Superior temporal gyrus (tissue), 1 donor: ENCODE data around the gene GGTA1.
A peak's percentile ranks its signal among the peaks of the same experiment; 100 is the strongest.
"Not testable (repeated sequence)": the region's sequence is repeated elsewhere in the genome, so short reads cannot be mapped to it uniquely, and the experiment has no call there.

ENCODE experiments used
- DNase-seq: peaks from one replicate; pipeline ENCODE4 v3.0.0-alpha.2; 2016; ENCODE audit errors: extremely low spot score

The GGTA1 gene

GRCh38 chr9:121499427-121500164 is at the start of gene GGTA1:
Gene GGTA1 (minus strand): TSS chr9:121499844. CDS start chr9:121467922, 31,922 bp downstream.
- no peak for DNase-seq

- no peak for DNase-seq
Observed at GRCh38 chr9:121548666-121549065, 49.0 kb upstream of the GGTA1 start.

GRCh38 chr9:121545875-121546423 is 46.3 kb upstream of the GGTA1 start:
- peak; percentile 91 for DNase-seq

GRCh38 chr9:121545150-121545874 is 45.7 kb upstream of the GGTA1 start:
- no peak for DNase-seq

- DNase-seq: no peak
Observed at GRCh38 chr9:121542025-121542424, 42.4 kb upstream of the GGTA1 start.

- DNase-seq: no peak
Observed at GRCh38 chr9:121541256-121541655, 41.6 kb upstream of the GGTA1 start.

- DNase-seq: no peak
Observed at GRCh38 chr9:121538221-121538620, 38.6 kb upstream of the GGTA1 start.

- peak; percentile 44 for DNase-seq
Observed at GRCh38 chr9:121537283-121537682, 37.6 kb upstream of the GGTA1 start.

GRCh38 chr9:121532881-121533280 is 33.2 kb upstream of the GGTA1 start:
- no peak for DNase-seq

GRCh38 chr9:121529237-121529987 is 29.8 kb upstream of the GGTA1 start:
- DNase-seq: peak; percentile 53

GRCh38 chr9:121528642-121529041 is 29.0 kb upstream of the GGTA1 start:
- DNase-seq: no peak

- DNase-seq: no peak
Observed at GRCh38 chr9:121527371-121527770, 27.7 kb upstream of the GGTA1 start.

- not testable (repeated sequence) for DNase-seq
Observed at GRCh38 chr9:121519688-121520087, 20.0 kb upstream of the GGTA1 start.

- DNase-seq: no peak
Observed at GRCh38 chr9:121518634-121519033, 19.0 kb upstream of the GGTA1 start.

- DNase-seq: not testable (repeated sequence)
Observed at GRCh38 chr9:121513166-121513565, 13.5 kb upstream of the GGTA1 start.

GRCh38 chr9:121510766-121511550 is 11.3 kb upstream of the GGTA1 start:
- no peak for DNase-seq

- DNase-seq: no peak
Observed at GRCh38 chr9:121509180-121509579, 9.5 kb upstream of the GGTA1 start.

GRCh38 chr9:121508415-121508814 is 8.8 kb upstream of the GGTA1 start:
- no peak for DNase-seq

- DNase-seq: no peak
Observed at GRCh38 chr9:121505903-121506735, 6.5 kb upstream of the GGTA1 start.

GRCh38 chr9:121503444-121503843 is 3.8 kb upstream of the GGTA1 start:
- no peak for DNase-seq

GRCh38 chr9:121500165-121500478 is 478 bp upstream of the GGTA1 start:
- no peak for DNase-seq
